SK-N-SH (cell line): ENCODE measurements around the gene SSTR3. TPM values are rescaled to one million over a fixed set of nuclear protein-coding genes. Genes with fewer than 3 reads are reported as not detected.

ENCODE experiments used
- CTCF ChIA-PET: fragments of 300-600, 350-600 bp; formaldehyde crosslinking; extraction: SDS; loops from one replicate; lab custom pipeline; 2021; lab: Yijun Ruan, JAX
- POLR2A ChIA-PET: fragments of 350-600 bp; sonication (Branson Sonifier 250); formaldehyde crosslinking; extraction: SDS; loops from one replicate; lab custom pipeline; 2020; ENCODE audit warnings: antibody characterized with exemption, inconsistent platforms; lab: Yijun Ruan, JAX
- DNase-seq: peaks from one replicate; pipeline ENCODE4 v3.0.0; 2012
- H2AFZ ChIP-seq: fragments of 200-600 bp; sonication (generic); 2 replicates; pipeline ENCODE4 v1.8.1; 2016; ENCODE audit warnings: antibody characterized with exemption, mild to moderate bottlenecking, low read depth
- H3F3A ChIP-seq: fragments of 200-600 bp; sonication (generic); replicated peaks from 2 replicates; pipeline ENCODE3; 2016; ENCODE audit warnings: antibody characterized with exemption, mild to moderate bottlenecking; ENCODE audit not compliant: insufficient read depth
- H3K27ac ChIP-seq, 2 experiments: fragments of 200-500 bp in 1 of 2; fragments of 200-600 bp in 1 of 2; sonication (Bioruptor generic) in 1 of 2; sonication (generic), shearing (Covaris generic) in 1 of 2; 2 replicates each; pipeline versions ENCODE4 v1.5.1 to v1.6.1; 2014 to 2016; ENCODE audit warnings: low read depth in 2 of 2, inconsistent platforms in 1 of 2, low read length in 1 of 2, mild to moderate bottlenecking in 1 of 2, mixed read lengths in 1 of 2
- H3K27me3 ChIP-seq: fragments of 200-600 bp; sonication (generic), shearing (Covaris generic); 2 replicates; pipeline ENCODE4 v1.6.1; 2016; ENCODE audit warnings: mixed run types; ENCODE audit not compliant: insufficient read depth
- H3K36me3 ChIP-seq, 2 experiments: fragments of 200-500 bp in 1 of 2; fragments of 200-600 bp in 1 of 2; sonication (Bioruptor generic) in 1 of 2; sonication (generic) in 1 of 2; replicated peaks in 1 of 2; 2 replicates each; pipeline versions ENCODE3 to v1.5.1; 2014 to 2016; ENCODE audit warnings: low read length in 1 of 2, mild to moderate bottlenecking in 1 of 2; ENCODE audit not compliant: insufficient read depth in 2 of 2, control insufficient read depth in 1 of 2
- H3K4me1 ChIP-seq, 2 experiments: fragments of 200-500 bp in 1 of 2; fragments of 200-600 bp in 1 of 2; sonication (Bioruptor generic) in 1 of 2; sonication (generic), shearing (Covaris generic) in 1 of 2; 2 replicates each; pipeline versions ENCODE4 v1.5.1 to v1.6.1; 2014 to 2016; ENCODE audit warnings: low read depth in 1 of 2, low read length in 1 of 2, mixed run types in 1 of 2; ENCODE audit not compliant: insufficient read depth in 2 of 2, control insufficient read depth in 1 of 2
- H3K4me2 ChIP-seq: fragments of 200-600 bp; sonication (generic), shearing (Covaris generic); 2 replicates; pipeline ENCODE4 v1.6.1; 2017; ENCODE audit warnings: mixed run types
- H3K4me3 ChIP-seq, 2 experiments: fragments of 200-500 bp in 1 of 2; fragments of 200-600 bp in 1 of 2; sonication (Bioruptor generic) in 1 of 2; sonication (generic), shearing (Covaris generic) in 1 of 2; 2 replicates each; pipeline versions ENCODE4 v1.5.1 to v1.8.1; 2014 to 2016; ENCODE audit warnings: low read depth in 2 of 2, inconsistent platforms in 1 of 2, low read length in 1 of 2, mild to moderate bottlenecking in 1 of 2, mixed read lengths in 1 of 2, moderate library complexity in 1 of 2
- H3K79me2 ChIP-seq: fragments of 200-600 bp; sonication (generic); 2 replicates; pipeline ENCODE4 v1.8.1; 2017; ENCODE audit warnings: mild to moderate bottlenecking; ENCODE audit not compliant: insufficient read depth
- H3K9ac ChIP-seq: fragments of 200-600 bp; sonication (generic); 2 replicates; pipeline ENCODE4 v1.6.1; 2017; ENCODE audit warnings: mixed run types
- H3K9me2 ChIP-seq: fragments of 200-600 bp; sonication (generic); 2 replicates; pipeline ENCODE4 v1.6.1; 2017; ENCODE audit warnings: mixed run types
- H3K9me3 ChIP-seq: fragments of 200-600 bp; sonication (generic); 2 replicates; pipeline ENCODE4 v1.6.1; 2017; ENCODE audit warnings: mixed run types, mild to moderate bottlenecking, moderate library complexity
- H4K20me1 ChIP-seq: fragments of 200-600 bp; sonication (generic); 2 replicates; pipeline ENCODE4 v1.6.1; 2017; ENCODE audit warnings: mild to moderate bottlenecking, mixed run types; ENCODE audit not compliant: insufficient read depth
- EZH2phosphoT487 ChIP-seq: fragments of 200-600 bp; sonication (generic); IDR thresholded peaks from 2 replicates; pipeline ENCODE4 v1.6.1; 2017; ENCODE audit warnings: low read depth, mixed run types, mild to moderate bottlenecking, antibody characterized with exemption, moderate library complexity, borderline replicate concordance
- GATA2 ChIP-seq: sonication (generic); formaldehyde crosslinking; IDR thresholded peaks from 2 replicates; pipeline ENCODE4 v1.5.0; 2020; ENCODE audit warnings: mild to moderate bottlenecking, missing genetic modification reagents
- RXRA ChIP-seq: IDR thresholded peaks from 2 replicates; pipeline ENCODE4 v1.4.0; 2012; ENCODE audit warnings: low read depth, mild to moderate bottlenecking, borderline replicate concordance
- SMC3 ChIP-seq: IDR thresholded peaks from 2 replicates; pipeline ENCODE4 v1.6.1; 2012; ENCODE audit warnings: low read depth, low read length, improper control_type of control experiment
- TEAD4 ChIP-seq: IDR thresholded peaks from 2 replicates; pipeline ENCODE4 v1.4.0; 2012; ENCODE audit warnings: mild to moderate bottlenecking, borderline replicate concordance; ENCODE audit not compliant: insufficient read depth
- YY1 ChIP-seq: IDR thresholded peaks from 2 replicates; pipeline ENCODE4 v1.4.0; 2012; ENCODE audit warnings: low read depth, mild to moderate bottlenecking
- WGBS: methylation state at CpG from one replicate; pipeline ENCODE4 v1.1.6; 2017; ENCODE audit warnings: low lambda C conversion rate; 5-methylcytosine and 5-hydroxymethylcytosine counted together
- polyA plus RNA-seq, 3 experiments: library from polyadenylated mRNA; depleted of rRNA; stranded (reverse); fragments of >200 nt; gene quantifications; 2 replicates each; pipeline ENCODE4 v1.2.3, GENCODE V29; 2012
- TF ChIP-seq, protein P1 (sequence below): IDR thresholded peaks from 2 replicates; pipeline ENCODE4 v1.4.0; 2012; ENCODE audit warnings: low read depth, borderline replicate concordance
- TF ChIP-seq, protein P2 (sequence below): fragments of 150-350 bp; IDR thresholded peaks from 2 replicates; pipeline ENCODE4 v1.6.1; 2017; ENCODE audit warnings: antibody characterized with exemption, low read length, low read depth, borderline replicate concordance
- TF ChIP-seq, protein P3 (sequence below): fragments of 150-350 bp; IDR thresholded peaks from 2 replicates; pipeline ENCODE4 v1.6.1; 2016; ENCODE audit warnings: mild to moderate bottlenecking, low read depth, low read length

The SSTR3 gene
- polyA plus RNA-seq, 1 of the 3 experiments (the other 2 are of a cell fraction): not detected

DNA sequence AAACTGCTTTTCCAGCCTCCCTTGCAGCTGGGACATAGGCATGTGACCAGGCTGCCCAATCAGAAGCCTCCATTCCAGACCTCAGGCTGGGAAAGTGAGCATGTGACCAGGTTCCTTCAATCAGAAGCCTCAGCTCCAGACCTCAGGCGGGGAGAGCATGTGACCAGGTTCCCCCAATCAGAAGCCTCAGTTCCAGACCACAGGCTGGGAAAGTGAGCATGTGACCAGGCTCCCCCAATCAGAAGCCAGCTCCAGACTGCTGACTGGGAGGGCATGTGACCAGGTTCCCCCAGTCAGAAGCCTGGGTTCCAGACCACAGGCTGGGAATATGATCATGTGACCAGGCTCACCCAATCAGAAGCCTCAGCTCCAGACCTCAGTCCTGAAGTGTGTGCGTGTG is 50.8 kb downstream of the SSTR3 start:
- no peak for DNase-seq
- TF ChIP-seq, protein P1, sequence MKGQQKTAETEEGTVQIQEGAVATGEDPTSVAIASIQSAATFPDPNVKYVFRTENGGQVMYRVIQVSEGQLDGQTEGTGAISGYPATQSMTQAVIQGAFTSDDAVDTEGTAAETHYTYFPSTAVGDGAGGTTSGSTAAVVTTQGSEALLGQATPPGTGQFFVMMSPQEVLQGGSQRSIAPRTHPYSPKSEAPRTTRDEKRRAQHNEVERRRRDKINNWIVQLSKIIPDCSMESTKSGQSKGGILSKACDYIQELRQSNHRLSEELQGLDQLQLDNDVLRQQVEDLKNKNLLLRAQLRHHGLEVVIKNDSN: peak; percentile 40; the same call in 1 of the 2 replicates
- no peak for TF ChIP-seq EZH2phosphoT487

DNA sequence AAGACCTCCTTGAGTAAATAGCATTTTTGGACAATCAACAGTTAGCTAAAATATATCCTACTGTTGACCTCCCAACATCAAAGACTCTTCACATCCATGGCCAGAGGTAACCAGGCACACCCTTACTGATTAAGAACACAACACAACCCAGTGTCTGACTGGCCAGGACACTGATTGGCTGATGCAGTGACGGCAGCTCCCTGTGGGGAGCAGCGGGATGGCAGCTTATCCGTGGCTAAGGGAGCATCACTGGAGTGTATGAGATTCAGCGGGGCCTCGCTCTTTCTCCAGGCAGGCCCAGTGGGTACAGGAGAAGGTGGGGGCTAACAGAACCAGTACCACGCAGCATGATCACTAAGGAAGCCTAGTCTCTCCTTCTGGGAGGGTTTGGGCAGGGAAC is 52.2 kb downstream of the SSTR3 start:
- Histone ChIP-seq H3K4me3 (no peak overlapping the region), H4K20me1 (no peaks in the 10 kb centered on the region), H3K9ac (no peak overlapping the region), H2AFZ (no peak overlapping the region), H3K27me3 (no peaks in the 10 kb centered on the region), H3K9me2 (no peaks in the 10 kb centered on the region), H3K4me2 (no peak overlapping the region), H3F3A (no peaks in the 10 kb centered on the region), H3K27ac (no peak overlapping the region), H3K79me2 (no peaks in the 10 kb centered on the region), H3K4me1 (no peaks in the 10 kb centered on the region; a peak in 1 of 4 replicates), H3K36me3 (no peaks in the 10 kb centered on the region)
- no peak for DNase-seq
- POLR2A ChIA-PET: no interaction called here
- CTCF ChIA-PET: interaction anchor here (1.5 to 1.6 kb wide), 2 partner anchors 37 to 39 kb away, joined by 4 to 7 read pairs; no protein-coding TSS in a partner anchor
- TF ChIP-seq GATA2 (CRISPR knock-in tag) (no peak), SMC3 (no peak), RXRA (no peak)
- TF ChIP-seq, protein P2, sequence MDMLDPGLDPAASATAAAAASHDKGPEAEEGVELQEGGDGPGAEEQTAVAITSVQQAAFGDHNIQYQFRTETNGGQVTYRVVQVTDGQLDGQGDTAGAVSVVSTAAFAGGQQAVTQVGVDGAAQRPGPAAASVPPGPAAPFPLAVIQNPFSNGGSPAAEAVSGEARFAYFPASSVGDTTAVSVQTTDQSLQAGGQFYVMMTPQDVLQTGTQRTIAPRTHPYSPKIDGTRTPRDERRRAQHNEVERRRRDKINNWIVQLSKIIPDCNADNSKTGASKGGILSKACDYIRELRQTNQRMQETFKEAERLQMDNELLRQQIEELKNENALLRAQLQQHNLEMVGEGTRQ: no peak
- TF ChIP-seq, all 33 proteins: peak for 0
- WGBS: 70% methylated on average over 3 of the region's 6 CpGs
- no peaks in the 10 kb centered on the region for H3K9me3 ChIP-seq

More for the DNA sequence above, 50.8 kb downstream of the SSTR3 start:
- no peak overlapping the region for H3K27ac ChIP-seq
- H2AFZ ChIP-seq: no peak overlapping the region
- no peaks in the 10 kb centered on the region for H3K27me3 ChIP-seq
- H3K4me3 ChIP-seq: no peak overlapping the region
- peaks cover 0 to 13% of the 10 kb centered on the region in 2 experiments; a peak in 1 of 4 replicates for H3K4me1 ChIP-seq
- H3K9me3 ChIP-seq: no peaks in the 10 kb centered on the region
- ChIA-PET CTCF (interaction anchor here (1.0 to 8.0 kb wide), 5 partner anchors 15 to 106 kb away, joined by 3 to 156 read pairs (median 3); no protein-coding TSS in a partner anchor), POLR2A (no interaction called here)
- H3F3A ChIP-seq: no peaks in the 10 kb centered on the region
- WGBS: no CpG with 5 or more reads among the region's 2 CpGs
- H3K36me3 ChIP-seq: no peaks in the 10 kb centered on the region
- no peaks in the 10 kb centered on the region for H4K20me1 ChIP-seq
- H3K4me2 ChIP-seq: no peak overlapping the region
- H3K9me2 ChIP-seq: no peaks in the 10 kb centered on the region
- no peak overlapping the region for H3K9ac ChIP-seq
- no peaks in the 10 kb centered on the region for H3K79me2 ChIP-seq

DNA sequence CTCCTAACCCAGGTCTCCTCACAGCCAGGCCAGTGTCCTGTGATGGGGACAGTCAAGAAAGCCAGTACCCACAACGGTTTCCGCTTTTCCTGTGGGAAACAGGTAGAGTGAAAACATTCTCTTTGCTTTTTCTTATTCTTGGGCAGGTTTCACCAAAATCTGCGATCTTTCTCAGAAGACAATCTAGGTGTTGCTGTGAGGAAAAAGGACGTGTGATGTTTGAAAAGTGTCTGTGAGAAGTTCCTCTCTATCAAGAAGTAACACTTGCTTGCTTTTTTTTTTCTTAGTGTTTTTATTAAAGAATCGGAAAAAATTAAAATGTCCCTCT is 53.4 kb downstream of the SSTR3 start:
- no peak for DNase-seq
- H4K20me1 ChIP-seq: no peaks in the 10 kb centered on the region
- H2AFZ ChIP-seq: no peak overlapping the region
- no peak overlapping the region for H3K4me2 ChIP-seq
- ChIA-PET CTCF (no interaction called here), POLR2A (no interaction called here)
- H3K9me3 ChIP-seq: no peaks in the 10 kb centered on the region
- no peaks in the 10 kb centered on the region for H3F3A ChIP-seq
- no peaks in the 10 kb centered on the region for H3K27me3 ChIP-seq
- no peak for TF ChIP-seq YY1
- no peak for TF ChIP-seq RXRA
- TF ChIP-seq, protein P3, sequence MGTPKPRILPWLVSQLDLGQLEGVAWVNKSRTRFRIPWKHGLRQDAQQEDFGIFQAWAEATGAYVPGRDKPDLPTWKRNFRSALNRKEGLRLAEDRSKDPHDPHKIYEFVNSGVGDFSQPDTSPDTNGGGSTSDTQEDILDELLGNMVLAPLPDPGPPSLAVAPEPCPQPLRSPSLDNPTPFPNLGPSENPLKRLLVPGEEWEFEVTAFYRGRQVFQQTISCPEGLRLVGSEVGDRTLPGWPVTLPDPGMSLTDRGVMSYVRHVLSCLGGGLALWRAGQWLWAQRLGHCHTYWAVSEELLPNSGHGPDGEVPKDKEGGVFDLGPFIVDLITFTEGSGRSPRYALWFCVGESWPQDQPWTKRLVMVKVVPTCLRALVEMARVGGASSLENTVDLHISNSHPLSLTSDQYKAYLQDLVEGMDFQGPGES: no peak
- no peak for TF ChIP-seq TEAD4
- no peaks in the 10 kb centered on the region for H3K36me3 ChIP-seq
- no peak overlapping the region for H3K9ac ChIP-seq
- no peaks in the 10 kb centered on the region for H3K79me2 ChIP-seq
- H3K4me1 ChIP-seq: no peaks in the 10 kb centered on the region
- 84% methylated on average over 5 of the region's 5 CpGs for WGBS
- H3K27ac ChIP-seq: no peak overlapping the region
- H3K4me3 ChIP-seq: no peak overlapping the region
- H3K9me2 ChIP-seq: no peaks in the 10 kb centered on the region
